Thymus (tissue), 11 donors: ENCODE data around the gene TADA3. TPM values are rescaled to one million over a fixed set of nuclear protein-coding genes. Genes with fewer than 3 reads are reported as not detected.
A peak's percentile ranks its signal among the peaks of the same experiment; 100 is the strongest.

Experiments used
- DNase-seq, 9 donors: peaks; one replicate each; pipeline ENCODE4 v3.0.0-alpha.2; 2013; ENCODE audit warnings: low spot score in 9 of 9, low read depth in 6 of 9, missing footprints in 1 of 9
- H3K27ac ChIP-seq, 2 donors: one replicate each; pipeline ENCODE4 v1.5.1; 2013; ENCODE audit warnings: control low read depth in 1 of 2, low read depth in 1 of 2, low read length in 1 of 2, mild to moderate bottlenecking in 1 of 2, moderate library complexity in 1 of 2
- H3K27me3 ChIP-seq, 2 donors: one replicate each; pipeline ENCODE4 v1.5.1; 2013; ENCODE audit warnings: low read length in 1 of 2; ENCODE audit not compliant: control insufficient read depth in 2 of 2, insufficient read depth in 1 of 2
- H3K36me3 ChIP-seq, 2 donors: one replicate each; pipeline ENCODE4 v1.5.1; 2013; ENCODE audit warnings: low read length in 1 of 2, mild to moderate bottlenecking in 1 of 2, moderate library complexity in 1 of 2; ENCODE audit not compliant: control insufficient read depth in 2 of 2, insufficient read depth in 2 of 2
- H3K4me1 ChIP-seq, 2 donors: one replicate each; pipeline ENCODE4 v1.5.1; 2013; ENCODE audit warnings: low read length in 2 of 2; ENCODE audit not compliant: control insufficient read depth in 2 of 2, insufficient read depth in 2 of 2
- H3K4me3 ChIP-seq, 2 donors: one replicate each; pipeline ENCODE4 v1.5.1; 2013; ENCODE audit warnings: low read length in 2 of 2, control low read depth in 1 of 2, mild to moderate bottlenecking in 1 of 2
- H3K9me3 ChIP-seq, 2 donors: one replicate each; pipeline ENCODE4 v1.5.1; 2013; ENCODE audit warnings: low read length in 1 of 2, mild to moderate bottlenecking in 1 of 2; ENCODE audit not compliant: control insufficient read depth in 2 of 2, insufficient read depth in 1 of 2
- WGBS: extraction: QIAGEN DNeasy Blood & Tissue Kit; methylation state at CpG from one replicate; pipeline ENCODE4 v1.1.7; 2013; 5-methylcytosine and 5-hydroxymethylcytosine counted together
- polyA plus RNA-seq: library from polyadenylated mRNA; stranded (reverse); fragments of 200-250 nt; gene quantifications from one replicate; pipeline ENCODE4 v1.2.3, GENCODE V29; 2013
- total RNA-seq: library from RNA; stranded (reverse); fragments of 120-200 nt; gene quantifications from one replicate; pipeline ENCODE4 v1.2.4, GENCODE V29; 2013
- donor health status: healthy.

Gene TADA3
- total and polyA plus RNA-seq, 2 donors: 43.6 to 47.6 TPM

DNA sequence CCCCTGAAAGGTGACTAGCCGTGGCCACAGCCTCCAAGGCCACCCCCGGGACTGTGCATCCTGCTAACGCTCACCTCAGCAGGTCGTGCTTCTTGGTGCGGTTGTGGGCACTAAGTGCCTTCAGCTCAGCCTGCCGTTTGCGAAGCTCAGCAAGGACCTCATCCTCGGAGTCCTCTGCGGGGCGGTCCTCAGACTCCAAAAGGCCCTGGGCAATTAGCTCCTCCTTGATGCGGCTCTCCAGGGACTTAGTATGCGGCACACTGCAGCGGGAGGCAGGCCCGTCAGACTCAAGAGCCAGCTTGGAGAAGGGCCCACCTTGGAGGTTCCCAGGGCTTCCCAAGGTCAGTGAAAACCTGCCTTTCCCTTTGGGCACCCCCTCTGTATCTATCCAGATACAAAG, 8.3 kb downstream of the TADA3 start:
- H3K9me3 ChIP-seq: no peaks in the 10 kb centered on the region
- no peak overlapping the region for H3K4me3 ChIP-seq
- H3K4me1 ChIP-seq: peaks cover 23 to 37% of the 10 kb centered on the region in 2 donors
- WGBS: 98% methylated on average over 14 of the region's 14 CpGs
- H3K27me3 ChIP-seq: no peaks in the 10 kb centered on the region
- no peak for DNase-seq
- peaks cover 61 to 62% of the 10 kb centered on the region in 2 donors for H3K36me3 ChIP-seq
- H3K27ac ChIP-seq: no peak overlapping the region

DNA sequence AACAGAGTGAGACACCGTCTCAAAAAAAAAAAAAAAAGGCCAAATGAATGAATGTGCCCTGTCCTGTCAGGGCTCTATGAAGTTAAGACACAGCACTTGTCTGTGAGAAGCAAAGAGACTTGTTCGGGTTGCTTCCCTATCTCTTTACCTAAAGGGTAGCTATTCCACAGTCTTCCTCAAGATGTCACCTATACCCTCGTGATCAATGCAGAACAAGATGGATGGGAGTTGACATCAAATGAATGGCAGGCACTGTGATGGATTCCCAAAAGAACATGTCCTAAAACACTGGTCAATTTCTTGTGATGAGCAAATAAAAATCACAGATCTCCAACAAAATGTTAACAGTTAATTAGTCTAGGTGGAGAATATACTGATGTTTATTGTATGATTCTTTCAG, 9.5 kb downstream of the TADA3 start:
- no peak overlapping the region for H3K27ac ChIP-seq
- peak in 1 of 9 donors; percentile 47 for DNase-seq
- 82% methylated on average over 3 of the region's 3 CpGs for WGBS
- no peaks in the 10 kb centered on the region for H3K27me3 ChIP-seq
- H3K9me3 ChIP-seq: no peaks in the 10 kb centered on the region
- H3K4me3 ChIP-seq: no peak overlapping the region
- peaks cover 24 to 45% of the 10 kb centered on the region in 2 donors for H3K4me1 ChIP-seq
- H3K36me3 ChIP-seq: peaks cover 58% of the 10 kb centered on the region in 2 donors

DNA sequence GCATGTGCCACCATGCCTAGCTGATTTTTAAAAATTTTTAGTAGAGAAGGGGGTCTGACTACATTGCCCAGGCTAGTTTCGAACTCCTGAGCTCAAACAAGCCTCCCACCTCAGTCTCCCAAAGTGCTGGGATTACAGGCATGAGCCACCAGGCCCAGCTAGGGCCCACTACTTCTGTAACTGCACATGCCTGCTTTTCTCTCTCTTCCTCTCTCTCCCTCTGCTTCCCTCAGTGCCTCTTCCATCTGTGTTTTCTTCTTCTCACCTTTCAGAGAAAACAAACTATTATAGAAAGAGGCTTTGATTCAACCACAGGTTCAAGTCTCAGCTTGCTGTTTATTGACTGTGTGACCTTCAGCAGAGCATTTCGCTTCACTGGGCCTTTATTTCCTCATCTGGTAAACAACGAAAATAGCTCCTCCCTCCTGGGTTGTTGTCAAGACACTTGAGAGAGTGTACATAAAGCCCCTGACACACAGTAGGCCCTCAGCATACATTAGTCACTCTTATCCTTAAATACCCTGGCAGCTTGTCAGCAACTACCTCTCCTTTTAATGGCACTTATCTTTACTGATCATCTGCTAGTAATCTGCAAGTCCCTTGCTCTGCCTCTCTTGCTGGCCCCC, 10.2 kb downstream of the TADA3 start:
- H3K36me3 ChIP-seq: peaks cover 54 to 56% of the 10 kb centered on the region in 2 donors
- no peaks in the 10 kb centered on the region for H3K9me3 ChIP-seq
- H3K27ac ChIP-seq: peak overlapping the region in 1 of 2 donors; percentile 18
- DNase-seq: no peak
- H3K27me3 ChIP-seq: no peaks in the 10 kb centered on the region
- H3K4me1 ChIP-seq: peaks cover 27 to 44% of the 10 kb centered on the region in 2 donors
- H3K4me3 ChIP-seq: no peak overlapping the region
- 92% methylated on average over 3 of the region's 3 CpGs for WGBS

DNA sequence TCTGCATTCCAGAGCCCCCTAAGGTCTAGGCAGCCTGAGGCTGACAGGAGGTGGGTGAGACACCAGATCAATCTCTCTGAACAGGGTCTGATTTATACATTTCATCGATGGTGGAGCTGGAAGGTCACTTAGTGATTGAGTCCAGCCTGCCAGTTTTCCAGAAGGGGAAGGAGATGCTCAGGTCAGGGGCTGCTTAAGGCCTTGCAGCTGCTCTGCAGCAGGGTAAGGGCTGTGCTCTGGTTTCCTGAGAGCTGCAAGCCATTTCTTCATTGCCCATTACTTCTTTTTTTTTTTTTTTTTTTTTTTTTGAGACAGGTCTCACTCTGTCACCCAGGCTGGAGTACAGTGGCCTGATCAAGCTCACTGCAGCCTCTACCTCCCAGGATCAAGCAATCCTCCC, 10.7 kb downstream of the TADA3 start:
- H3K4me1 ChIP-seq: peaks cover 27 to 44% of the 10 kb centered on the region in 2 donors
- 67% methylated on average over 1 of the region's 1 CpG for WGBS
- H3K27ac ChIP-seq: no peak overlapping the region
- DNase-seq: no peak
- no peaks in the 10 kb centered on the region for H3K9me3 ChIP-seq
- no peak overlapping the region for H3K4me3 ChIP-seq
- H3K36me3 ChIP-seq: peaks cover 49 to 56% of the 10 kb centered on the region in 2 donors
- H3K27me3 ChIP-seq: no peaks in the 10 kb centered on the region

DNA sequence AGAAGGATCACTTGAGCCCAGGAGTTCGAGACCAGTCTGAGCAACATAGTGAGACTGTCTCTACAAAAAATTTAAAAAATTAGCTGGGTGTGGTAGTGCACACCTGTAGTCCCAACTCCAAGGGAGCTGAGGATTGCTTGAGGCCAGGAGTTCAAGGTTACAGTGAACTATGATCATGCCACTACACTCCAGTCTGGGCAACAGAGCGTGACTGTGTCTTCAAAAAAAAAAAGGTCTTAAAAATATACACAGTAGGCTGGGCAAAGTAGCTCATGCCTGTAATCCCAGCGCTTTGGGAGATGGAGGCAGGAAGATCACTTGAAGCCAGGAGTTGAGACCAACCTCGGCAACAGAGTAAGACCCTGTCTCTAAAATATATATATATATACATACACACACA, 11.4 kb downstream of the TADA3 start:
- Histone ChIP-seq H3K36me3 (peaks cover 44 to 50% of the 10 kb centered on the region in 2 donors), H3K27me3 (no peaks in the 10 kb centered on the region), H3K9me3 (no peaks in the 10 kb centered on the region), H3K27ac (peak overlapping the region in 1 of 2 donors; percentile 18), H3K4me1 (peaks cover 27 to 44% of the 10 kb centered on the region in 2 donors), H3K4me3 (no peak overlapping the region)
- DNase-seq: no peak
- WGBS: 97% methylated on average over 4 of the region's 4 CpGs

DNA sequence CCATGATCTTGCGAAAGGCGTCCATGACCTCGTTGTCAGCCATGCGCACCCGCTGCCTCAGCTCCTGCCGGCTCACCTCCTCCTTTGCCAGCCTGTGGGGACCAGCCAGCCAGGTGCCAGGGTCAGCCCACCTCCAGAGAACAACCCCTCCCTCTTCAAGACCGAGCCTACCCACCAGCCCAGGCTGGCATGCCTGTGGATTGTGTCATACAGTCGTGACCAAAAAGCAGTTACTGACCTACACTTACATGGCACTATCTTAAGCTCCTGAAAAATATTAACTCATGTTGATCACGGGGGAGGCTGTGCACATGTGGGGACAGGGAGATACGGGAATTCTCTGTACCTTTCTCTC, 11.8 kb downstream of the TADA3 start:
- no peaks in the 10 kb centered on the region for H3K9me3 ChIP-seq
- H3K27ac ChIP-seq: peak overlapping the region; percentile 62 to 74
- DNase-seq: no peak
- WGBS: 58% methylated on average over 10 of the region's 10 CpGs
- H3K4me3 ChIP-seq: no peak overlapping the region
- H3K36me3 ChIP-seq: peaks cover 40 to 47% of the 10 kb centered on the region in 2 donors
- no peaks in the 10 kb centered on the region for H3K27me3 ChIP-seq
- peaks cover 27 to 44% of the 10 kb centered on the region in 2 donors for H3K4me1 ChIP-seq

DNA sequence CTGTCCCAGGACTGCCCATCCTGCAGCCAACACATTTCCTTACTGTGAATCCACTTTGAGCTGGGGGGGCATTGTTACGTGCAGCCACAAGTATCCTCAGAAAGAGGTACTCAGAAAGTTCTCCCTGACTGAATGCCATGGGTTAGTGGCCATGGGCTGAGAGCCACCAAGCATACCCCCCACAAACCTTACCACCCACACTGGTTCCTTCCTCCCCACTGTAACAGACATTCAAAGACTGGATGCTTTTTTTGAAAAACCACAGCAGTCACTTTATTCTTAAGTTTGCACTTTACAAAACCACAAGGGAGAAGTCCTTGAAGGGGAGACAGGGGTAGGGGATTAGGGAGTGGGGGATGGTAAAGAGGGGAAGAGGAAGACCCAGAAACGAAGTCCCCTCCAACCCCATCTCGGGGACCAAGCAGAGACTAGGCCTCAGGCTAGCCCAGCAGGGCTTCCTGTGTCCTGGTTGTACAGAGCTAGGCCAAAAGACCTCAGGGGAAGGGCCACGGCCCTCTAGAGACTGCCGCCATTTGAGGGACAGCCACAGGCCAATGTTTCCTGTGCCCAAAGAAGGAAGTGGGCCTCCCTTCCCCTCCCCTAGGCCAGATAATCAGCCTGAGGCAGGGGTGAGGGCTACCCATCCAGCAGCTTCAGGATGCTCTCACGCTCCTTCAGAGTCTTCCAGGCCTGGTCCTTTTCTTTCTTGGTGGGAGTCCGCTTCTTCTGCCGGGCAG, 12.4 kb downstream of the TADA3 start:
- H3K27me3 ChIP-seq: no peaks in the 10 kb centered on the region
- peaks cover 27 to 44% of the 10 kb centered on the region in 2 donors for H3K4me1 ChIP-seq
- peak in 6 of 9 donors; percentile 38 to 85 (median 54) for DNase-seq
- H3K27ac ChIP-seq: peak overlapping the region; percentile 62 to 74
- H3K36me3 ChIP-seq: peaks cover 35 to 41% of the 10 kb centered on the region in 2 donors
- peak overlapping the region in 1 of 2 donors; percentile 2 for H3K4me3 ChIP-seq
- H3K9me3 ChIP-seq: no peaks in the 10 kb centered on the region
- WGBS: 27% methylated on average over 8 of the region's 8 CpGs

DNA sequence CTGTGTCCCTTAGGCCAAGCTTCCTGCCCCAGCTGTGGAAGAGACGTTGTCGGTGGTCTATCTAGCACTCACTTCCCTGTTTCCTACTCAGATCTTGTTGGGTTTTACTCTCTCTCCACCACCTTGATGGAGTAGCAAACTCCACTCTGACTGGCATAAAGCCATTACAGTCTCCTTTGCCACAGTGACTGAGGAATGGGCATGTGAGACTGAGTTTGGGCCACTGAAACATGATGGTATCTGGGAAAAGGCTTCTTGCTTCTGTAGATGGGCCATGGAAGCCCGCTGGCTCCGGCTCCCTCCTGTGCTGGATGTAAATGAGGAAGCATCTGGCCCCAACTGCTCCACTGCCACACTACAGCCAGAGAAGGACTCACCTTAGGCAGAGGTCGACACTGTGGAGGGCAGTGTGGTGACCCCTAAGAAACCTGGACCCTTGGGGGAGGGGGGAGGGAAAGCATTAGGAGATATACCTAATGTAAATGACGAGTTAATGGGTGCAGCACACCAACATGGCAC, 13.1 kb downstream of the TADA3 start:
- Histone ChIP-seq H3K4me1 (peaks cover 27 to 44% of the 10 kb centered on the region in 2 donors), H3K9me3 (no peaks in the 10 kb centered on the region), H3K27me3 (no peaks in the 10 kb centered on the region), H3K27ac (no peak overlapping the region), H3K36me3 (peaks cover 31 to 36% of the 10 kb centered on the region in 2 donors), H3K4me3 (no peak overlapping the region)
- DNase-seq: no peak
- WGBS: 32% methylated on average over 6 of the region's 6 CpGs
